ENCODE measurements around the gene HJURP.

HJURP gene

GRCh38 chr2:233791151-233791882, 63.0 kb downstream of the HJURP start:
- no peak for DNase-seq

- no peak for DNase-seq
Observed at GRCh38 chr2:233789554-233789953, 64.8 kb downstream of the HJURP start.

Data from NCI-H526 (cell line).